Hindlimb muscle (tissue), 1 donor: Measurements from ENCODE around the gene ARSI. TPM values are rescaled to one million over a fixed set of nuclear protein-coding genes. Genes with fewer than 3 reads are reported as not detected.

ENCODE experiments used
- DNase-seq: peaks from one replicate; pipeline ENCODE4 v3.0.0-alpha.2; 2013
- polyA plus RNA-seq: library from polyadenylated mRNA; unstranded; fragments of 120-200 nt; gene quantifications from one replicate; pipeline ENCODE4 v1.2.1, GENCODE V29; 2013; ENCODE audit not compliant: insufficient read length

The ARSI gene
- polyA plus RNA-seq, 1 donor: 8.2 TPM

DNA sequence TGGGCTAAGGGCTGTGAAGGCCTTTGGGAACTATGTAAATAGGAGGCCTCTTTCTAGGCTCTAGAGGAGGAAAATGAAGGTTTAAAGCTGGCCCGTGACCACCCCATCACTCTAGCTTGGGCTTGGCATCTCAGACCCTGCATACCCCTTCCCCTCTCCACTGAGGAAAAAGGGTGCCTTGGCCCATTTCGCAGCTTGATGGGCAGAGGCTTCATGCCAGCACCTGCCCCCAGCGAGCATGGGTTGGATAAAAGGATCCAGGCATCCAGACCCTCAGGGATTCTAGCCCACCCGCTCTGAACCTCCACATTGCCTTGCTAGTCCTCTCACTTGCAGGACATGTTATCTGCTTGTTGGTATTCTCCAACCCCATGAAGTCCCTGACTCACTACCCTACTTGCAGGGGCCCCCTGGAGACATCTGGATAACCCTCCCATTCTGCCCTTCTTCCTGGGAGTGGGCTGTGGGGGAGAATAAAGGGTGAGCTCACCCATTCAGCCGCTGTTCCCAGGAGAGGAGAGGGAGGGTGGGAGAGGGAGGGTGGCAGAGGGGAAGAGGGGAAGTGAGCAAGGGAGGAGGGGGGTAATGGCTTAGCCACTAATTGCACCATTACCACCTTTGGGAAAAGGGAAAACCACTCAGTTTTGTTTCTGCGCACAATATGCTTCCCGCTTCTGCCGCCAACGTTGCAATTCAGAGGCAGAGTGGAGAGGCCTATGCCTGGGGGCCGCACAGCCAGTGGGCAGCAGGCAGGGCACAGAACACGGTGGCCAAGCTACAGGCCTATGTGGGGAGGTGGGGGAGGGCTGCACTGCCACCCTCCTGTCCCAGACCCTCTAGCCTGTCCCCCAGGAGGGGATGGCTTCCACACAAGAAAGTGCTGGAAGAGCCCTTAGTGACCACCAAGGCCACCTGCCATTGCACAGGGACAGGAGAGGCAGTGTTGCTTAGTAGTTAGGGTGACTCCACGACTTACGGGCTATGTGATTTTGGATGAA lies 11.0 kb downstream of the ARSI start:
- no peak for DNase-seq

DNA sequence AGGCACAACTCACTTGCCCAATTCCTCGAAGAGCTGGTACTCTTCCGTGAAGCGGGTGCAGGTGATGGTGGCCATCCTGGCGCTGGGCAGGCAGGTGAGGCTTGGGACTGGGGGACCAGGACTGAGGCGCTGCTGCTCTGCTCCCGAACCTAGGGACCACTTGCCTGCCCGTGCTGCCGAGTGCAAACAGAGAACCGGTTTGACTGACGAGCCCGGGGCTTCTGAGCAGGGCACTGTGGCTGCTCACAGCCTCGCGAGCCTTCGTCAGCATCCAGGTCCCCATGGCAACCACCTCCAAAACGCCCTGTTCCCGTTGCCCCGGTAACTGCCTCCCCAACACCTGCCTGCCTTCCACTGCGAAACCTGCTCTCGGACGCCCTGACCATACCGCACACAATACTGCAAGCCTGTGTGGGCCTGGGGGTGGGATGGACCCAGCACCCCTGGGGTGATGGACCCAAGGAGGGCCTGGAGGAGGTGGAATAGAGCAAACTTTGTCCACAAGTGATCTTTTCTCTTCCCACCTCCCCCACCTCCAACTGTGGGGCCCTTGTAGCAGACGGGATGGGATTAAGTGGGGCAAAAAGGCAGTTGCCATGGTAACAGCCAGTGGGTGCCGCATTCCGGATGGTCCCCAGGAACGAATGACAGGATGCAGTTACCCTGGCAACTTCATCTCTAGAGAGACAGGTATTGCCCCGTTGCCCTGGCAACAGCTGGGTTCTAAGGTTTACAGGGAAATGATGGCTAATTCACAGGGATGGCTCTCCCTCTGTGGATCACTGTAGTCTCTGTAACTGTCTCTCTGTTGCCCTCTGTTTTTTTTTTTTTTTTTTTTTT lies 12.9 kb downstream of the ARSI start, which contains the start of gene CAMK2A:
TSS of gene CAMK2A (minus strand) at position 223 of the 840 bp plus-strand sequence. CDS start at position 75, 148 bp downstream.
- no peak for DNase-seq

DNA sequence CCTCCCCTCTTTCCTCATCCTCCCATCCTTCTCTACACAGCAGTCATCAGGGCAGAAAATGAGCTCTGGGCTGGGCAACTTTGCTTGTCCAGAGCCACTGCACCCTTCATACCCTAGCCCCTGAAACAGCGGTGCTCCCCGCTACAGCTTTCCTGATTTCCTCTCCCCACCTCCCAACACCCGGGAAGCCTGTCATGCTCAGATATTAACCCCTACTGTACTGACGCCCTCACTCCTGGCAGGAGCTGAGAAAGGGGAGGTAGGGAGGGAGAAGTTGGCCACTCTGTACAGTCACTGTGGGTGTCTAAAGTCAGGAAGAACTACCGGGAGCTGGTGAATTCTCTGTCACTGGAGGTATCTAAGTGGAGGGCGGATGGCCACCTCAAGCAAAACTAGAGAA lies 13.9 kb downstream of the ARSI start:
- DNase-seq: no peak

DNA sequence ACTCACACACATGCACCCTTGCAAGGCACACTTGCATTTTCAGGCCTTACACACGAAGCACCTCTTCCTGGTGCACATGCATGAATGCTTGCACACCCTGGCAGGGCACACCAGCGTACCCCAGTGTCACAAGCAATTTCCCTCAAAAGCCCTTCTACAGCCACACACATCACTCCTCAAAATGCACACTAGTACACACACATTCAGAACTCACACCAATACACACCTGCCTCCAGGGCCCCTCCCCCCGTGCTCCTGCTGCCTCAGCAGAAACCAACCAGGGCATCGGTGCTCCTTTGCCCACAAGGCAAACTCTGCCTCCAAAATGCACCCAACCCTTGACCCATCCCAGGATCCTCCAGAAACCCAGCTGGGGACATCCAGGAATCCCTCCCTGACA lies 14.3 kb downstream of the ARSI start:
- DNase-seq: no peak

DNA sequence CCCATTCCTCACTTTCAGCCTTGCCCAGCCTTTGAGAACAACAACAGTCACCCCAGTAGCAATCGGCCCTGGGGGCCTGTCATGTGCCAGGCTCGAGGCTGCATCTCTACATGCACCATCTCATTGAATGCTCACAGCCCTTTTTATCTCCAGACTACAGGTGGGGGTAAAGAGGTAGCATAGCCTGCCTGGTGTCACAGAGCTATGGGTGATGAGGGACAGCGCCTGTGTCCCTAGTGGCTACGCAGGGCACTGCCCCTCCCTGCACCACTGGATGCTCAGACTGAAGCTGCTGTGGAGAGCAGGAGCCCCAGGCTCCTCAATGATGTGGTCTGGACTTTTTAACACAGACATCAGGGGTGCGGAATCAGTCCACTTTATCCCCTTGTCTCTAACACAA lies 15.9 kb downstream of the ARSI start:
- no peak for DNase-seq

DNA sequence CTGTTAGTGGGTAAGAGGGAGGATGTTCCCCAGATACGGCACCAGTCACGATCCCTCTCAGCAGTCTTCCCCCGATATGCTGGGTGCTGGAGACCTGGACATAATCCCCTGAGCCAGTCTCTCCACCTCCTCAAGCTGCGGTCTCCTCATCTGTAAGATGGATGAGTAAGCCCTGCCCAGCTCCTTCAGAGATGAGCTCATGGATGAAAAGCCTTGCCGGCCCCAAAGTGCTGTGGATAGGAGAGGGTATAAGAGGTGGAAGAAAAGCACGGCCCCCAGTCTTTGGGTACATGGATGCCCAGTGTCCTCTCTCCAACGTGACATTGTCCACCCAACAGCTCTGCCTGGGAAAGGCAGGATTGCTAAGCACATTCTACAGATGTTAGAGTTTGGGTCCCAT lies 17.6 kb downstream of the ARSI start:
- no peak for DNase-seq

DNA sequence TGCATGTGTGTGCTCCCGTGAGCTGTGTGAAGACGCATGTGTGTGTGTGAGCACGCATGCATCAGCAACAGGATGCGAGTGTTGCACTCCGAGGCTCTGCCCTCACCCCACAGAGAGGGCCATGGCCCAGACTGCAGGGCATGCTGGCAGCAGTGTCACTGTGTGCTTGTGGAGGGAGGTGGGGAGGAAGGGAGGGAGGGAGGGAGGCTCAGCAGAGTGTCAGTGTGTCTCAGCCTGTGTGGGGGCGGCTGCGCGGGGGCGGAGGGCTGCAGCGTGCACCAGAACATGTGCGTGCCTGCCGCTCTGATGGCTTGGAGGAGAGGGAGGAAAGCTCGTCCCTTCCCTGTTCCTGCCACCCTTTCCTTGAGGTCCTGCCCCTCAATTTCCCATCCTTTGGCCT lies 18.4 kb downstream of the ARSI start:
- no peak for DNase-seq

DNA sequence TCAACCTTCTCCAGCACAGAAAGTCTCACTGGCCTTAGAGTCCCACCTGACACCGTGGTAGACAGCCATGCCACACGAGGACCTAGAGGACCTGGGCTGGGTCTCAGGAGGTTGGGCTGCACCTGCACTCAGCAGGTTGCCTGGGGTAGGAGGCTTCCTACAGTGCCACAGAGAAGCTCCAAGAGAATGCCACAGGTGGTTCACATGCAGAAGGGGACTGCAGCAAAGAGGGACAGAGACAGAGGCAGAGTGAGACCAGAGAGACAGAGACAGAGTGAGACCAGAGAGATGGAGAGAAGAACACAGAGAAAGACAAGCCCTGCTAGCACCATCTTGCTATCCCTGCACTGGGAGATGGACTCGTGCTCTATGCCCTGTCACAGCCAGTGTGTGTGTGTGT lies 18.8 kb downstream of the ARSI start:
- no peak for DNase-seq

DNA sequence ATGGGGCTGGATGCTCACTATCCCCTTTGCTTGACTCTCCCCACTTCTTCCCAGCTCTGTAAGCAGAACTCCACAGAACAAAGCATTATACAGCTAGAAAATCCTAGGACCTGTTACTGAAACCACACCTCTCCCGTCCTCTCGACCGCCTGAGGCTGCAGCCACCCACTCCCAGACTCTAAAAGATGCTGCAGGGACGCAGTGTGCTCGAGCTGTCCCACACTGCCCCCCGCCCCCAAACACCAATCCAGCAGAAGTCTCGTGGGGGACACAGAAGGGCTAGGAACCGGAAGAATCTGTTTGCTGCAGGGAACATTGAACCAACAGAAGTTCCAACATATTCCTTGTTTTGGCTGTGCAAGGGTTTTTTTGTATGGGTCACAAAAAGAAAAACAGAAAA lies 20.7 kb downstream of the ARSI start:
- no peak for DNase-seq

DNA sequence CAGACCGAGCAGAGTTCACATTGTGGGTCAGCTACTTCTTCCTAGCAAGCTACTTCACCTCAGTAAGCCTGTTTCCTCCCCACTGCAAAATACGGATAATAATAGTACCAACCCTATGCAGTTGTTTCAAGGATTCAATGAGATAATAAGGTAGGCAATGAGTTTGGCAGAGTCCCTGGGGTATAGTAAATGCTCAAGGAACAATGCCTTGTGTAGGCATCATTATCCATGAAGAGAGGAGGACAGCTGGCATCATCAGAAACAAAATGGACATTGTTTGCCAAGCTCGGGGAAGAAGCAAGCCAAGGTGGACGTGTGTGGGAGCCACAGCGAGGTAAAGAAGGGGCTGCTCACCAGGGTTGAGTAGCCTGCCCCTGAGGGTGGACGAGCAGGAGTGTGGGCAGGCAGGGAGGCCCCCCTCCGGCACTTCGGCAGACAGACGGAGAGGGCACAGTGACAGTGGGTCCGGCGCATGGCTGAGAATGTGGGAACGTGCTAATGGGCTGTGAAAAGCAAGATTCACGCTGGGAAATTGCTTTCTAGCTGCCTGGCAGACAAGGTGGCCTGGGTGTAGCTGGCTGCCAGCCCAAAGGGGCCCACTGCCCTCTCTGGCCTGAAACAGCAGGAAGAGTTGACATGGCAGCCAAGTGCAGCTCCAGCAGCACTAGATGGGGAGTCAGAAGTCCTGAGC lies 23.2 kb downstream of the ARSI start:
- DNase-seq: no peak

DNA sequence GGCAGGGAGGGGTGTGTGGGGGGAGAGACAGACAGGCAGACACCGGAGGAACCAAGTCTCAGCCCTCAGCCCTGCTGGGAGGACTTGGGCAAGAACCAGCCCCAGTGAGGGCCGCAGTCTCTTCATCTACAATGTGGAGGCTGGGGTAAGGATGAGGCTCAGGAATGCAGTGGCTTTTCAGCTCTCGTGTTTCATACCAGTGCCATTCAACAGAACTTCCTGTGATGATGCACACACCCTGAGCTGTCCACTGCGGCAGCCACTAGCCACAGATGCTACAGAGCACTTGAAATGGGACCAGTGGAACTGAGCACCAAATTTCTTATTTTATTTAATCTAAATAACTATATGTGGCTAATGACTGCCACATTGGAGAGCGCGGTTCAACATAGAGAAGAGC lies 23.8 kb downstream of the ARSI start:
- no peak for DNase-seq

DNA sequence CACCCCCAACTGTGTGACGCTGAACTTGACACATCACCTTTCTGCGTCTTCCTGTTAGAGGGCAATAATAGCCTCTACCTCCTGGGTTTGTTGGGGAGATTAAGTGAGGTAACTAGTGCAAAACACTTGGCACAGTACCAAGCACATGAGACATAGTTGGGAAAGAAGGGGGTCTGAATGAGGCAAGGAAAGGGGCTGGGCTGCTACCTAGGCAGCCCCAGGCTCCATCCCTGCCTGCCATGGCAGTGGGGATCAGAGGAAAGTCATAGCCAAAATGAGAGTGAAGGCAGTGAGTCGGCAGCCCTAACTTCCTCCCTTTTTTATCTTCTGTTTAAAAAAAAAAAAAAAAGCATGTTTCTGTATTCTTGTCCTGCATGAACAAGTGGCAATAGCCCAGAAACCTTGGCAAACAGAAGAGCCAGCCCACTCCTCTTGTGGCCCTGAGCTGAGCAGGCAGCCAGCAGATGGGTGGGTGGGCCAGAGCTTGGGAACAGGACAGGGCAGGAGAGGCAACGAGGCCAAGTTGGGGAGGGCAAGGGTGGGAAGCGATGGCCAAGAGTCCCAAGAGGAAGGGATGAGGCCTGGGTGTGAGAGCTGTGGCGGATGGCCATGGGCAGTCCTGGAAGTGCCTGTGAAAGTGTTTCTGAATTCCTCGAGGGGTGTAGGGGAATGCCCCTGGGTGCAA lies 24.5 kb downstream of the ARSI start:
- DNase-seq: no peak

DNA sequence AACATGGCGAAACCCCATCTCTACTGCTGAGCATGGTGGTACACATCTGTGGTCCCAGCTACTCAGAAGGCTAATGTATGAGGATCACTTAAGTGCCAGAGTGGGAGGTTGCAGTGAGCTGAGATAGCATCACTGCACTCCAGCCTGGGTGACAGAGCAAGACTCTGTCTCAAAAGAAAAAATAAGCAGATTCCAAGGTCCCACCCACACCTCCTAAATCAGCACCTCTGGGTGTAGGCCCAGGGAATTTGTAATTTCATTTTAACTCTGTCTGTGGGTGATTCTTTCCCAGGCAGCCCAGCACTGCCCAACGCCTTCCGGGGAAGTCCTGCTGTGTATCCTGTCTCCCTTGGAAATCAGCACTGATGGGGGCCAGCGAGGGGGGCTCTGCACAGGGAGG lies 25.7 kb downstream of the ARSI start:
- no peak for DNase-seq

DNA sequence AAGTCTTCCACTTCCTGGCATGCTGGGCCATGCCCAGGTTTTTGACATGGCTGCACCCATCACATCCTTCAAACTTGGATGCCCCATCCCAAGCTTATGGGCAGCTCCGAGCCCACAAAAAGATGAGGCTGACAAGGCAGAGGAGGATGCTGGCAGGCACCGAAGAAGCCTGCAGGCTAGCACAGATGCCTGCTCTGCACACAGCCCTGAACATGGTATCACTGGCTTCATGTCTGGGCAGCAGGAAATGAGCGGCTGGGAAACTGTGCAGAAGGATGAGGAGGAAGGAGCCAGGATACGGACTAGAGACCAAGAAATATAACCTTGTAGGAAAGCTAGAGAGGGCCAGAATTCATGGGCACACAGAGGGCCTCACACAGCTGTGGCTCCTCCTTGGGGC lies 27.9 kb downstream of the ARSI start:
- no peak for DNase-seq

DNA sequence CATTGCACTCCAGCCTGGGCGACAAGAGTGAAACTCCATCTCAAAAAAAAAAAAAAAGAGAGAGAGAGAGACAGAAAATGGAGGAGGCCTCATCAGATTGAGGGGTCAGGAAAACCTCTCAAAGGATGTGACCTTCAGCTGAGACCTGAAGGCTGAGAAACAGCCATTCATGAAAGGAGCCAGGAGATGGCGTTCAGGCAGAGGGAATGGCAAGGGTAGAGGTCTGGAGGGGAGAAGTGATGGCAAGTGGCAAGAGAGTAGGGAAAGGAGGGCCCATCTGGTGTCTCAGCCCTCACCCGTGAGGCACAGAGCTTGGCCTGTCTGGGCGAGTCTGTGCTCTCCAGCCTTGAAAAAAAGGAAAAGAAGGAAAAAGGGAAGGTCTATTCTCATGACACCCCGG lies 30.2 kb downstream of the ARSI start:
- DNase-seq: no peak

DNA sequence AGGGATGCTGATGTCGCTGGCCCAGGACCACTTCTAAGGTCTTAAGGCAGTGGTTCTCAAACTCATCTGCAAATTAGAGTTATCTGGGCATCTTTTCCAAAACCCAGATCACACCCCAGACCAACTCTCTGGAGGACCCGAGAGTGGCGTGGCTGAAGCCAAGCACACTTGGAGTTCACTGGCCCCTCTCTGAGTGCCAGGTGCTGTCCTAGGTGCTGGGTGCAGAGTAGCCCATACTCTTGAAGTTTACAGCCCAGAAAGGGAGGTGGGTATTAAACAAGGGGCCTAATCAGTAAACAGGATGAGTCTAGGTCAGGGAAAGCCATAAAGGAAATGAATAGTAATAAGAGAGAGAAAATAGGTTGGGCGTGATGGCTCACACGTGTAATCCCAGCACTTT lies 30.8 kb downstream of the ARSI start:
- no peak for DNase-seq

DNA sequence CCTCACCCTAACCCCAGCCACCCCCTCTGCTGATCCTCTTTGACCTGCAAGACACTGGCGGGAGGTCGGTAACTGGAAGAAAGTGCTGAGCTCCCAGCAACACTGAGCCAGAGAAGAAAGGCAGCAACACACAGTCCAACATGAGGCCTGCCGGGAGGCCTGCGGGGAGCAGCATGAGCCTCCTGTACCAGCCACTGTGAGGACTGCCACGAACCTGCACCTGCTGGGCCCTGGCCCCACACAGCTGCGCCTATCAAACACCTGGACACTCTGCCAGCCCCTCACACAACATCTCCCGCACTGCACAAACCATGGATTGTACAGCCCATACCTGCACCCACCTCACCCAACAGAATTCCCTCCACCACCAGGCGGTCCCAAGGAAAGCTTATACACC lies 31.4 kb downstream of the ARSI start:
- DNase-seq: no peak

DNA sequence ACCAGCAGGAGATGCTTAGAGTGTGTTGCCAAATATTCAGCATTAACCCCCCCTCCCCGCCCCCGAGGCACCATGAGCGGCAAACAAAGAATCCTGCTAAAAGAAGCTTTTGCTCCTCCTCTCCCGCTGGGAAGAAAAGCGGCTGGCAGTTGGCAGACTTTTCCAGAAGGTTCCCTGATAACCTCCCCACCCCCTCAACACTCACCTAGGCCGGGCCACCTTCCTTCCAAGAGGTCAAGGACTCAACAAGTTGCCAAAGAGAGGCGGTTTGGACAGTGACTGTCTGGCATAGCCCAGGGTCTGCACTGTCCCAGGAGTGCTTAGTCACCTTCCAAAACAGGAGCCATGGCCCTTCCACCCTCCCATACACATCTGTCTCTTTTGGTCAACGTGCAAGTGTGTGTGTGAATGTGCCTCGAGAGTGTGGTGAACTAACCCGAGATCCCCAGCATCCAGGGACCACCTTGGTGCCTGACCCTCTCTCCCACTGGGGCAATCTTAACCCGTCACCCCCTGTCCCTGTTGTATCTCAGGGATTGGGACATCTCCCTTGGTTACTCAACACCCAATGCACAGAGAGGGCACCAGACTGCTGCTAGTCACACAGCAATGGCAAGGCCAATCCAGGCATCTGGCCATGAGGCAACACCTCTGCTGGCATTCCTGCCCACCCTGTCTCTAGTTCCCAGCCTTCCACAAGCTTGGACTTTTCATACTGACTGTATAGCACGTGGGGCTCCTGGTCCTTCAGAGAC lies 32.0 kb downstream of the ARSI start:
- no peak for DNase-seq

DNA sequence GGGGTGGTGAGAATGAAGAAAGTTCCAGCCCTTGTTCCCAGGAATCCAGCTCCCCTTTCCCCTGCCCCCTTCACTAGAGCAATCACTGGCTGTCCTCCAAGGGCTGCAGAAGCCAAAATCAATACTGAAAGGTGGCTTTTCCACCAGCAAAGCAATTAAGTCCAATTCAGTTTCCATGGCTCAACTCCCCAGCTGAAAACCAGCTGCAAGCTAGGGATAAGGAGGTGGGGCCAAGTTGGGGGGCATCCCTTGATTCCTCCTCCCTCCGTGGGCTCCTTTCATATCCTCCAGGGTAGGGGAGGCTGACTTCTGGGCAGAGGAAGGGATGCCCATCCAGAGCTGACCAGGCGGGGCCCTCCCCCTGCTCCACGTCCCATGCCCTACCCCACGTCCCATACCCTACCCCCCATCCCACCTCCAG lies 35.8 kb downstream of the ARSI start:
- no peak for DNase-seq

DNA sequence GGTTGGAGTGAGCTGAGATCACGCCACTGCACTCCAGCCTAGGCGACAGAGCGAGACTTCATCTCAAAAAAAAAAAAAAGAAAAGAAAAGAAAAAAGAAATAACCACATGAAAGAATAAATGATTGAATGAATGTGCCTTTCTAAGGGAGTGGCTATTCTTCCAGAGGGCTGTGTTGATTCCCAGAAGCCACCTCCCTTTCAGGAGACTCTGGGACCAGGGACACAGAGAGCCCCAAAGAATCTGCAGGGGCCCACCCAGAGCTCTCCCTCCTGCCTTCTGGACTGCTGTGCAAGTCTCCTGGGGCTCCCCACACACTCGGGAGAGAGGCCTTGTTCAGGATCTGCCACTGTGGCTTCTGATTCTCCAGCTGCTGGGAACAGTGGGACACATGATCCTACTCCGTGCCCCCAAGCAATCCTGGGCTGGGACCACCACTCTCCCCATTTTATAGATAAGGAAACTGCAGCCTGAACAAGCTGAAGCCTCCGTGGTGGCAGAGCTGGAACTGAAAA lies 36.8 kb downstream of the ARSI start:
- DNase-seq: no peak
